Transverse colon (tissue), 4 donors: Measurements from ENCODE around the gene INPP4B.

Experiments
- POLR2AphosphoS5 ChIP-seq, 3 donors: sonication (generic); formaldehyde crosslinking; IDR thresholded peaks; one replicate each; pipeline ENCODE4 v1.6.1; 2016; ENCODE audit warnings: antibody characterized with exemption in 3 of 3
- TF ChIP-seq, protein P1 (sequence below), 5 experiments: fragments of 200-600 bp in 3 of 5; fragments of 450-650 bp in 2 of 5; sonication (generic) in 3 of 5; IDR thresholded peaks; 1 replicate in 2 of 5; 2 replicates in 3 of 5; pipeline ENCODE4 v1.5.1; 2016 to 2017; ENCODE audit warnings: antibody characterized with exemption in 5 of 5, inconsistent platforms in 3 of 5, mild to moderate bottlenecking in 2 of 5, moderate library complexity in 1 of 5

DNA sequence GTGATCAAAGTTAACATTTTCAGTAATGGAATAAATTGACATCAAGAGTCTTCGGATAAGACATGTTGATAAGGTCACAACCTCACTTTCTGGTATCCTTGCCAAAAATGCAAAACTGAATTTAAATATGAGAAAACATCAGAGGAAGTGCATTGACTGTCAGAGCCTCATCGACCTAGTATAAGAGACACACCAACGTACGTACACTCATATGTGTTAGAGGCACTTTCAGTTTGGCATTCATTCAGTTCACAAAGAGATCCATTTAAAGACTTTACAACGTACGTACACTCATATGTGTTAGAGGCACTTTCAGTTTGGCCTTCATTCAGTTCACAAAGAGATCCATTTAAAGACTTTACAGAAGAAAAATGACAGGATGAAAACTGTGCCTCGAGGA lies 280.3 kb downstream of the INPP4B start:
- peak in 2 of 3 donors; percentile 35 to 49 for TF ChIP-seq POLR2AphosphoS5 (IDR thresholded peaks at IDR 0.05)
- TF ChIP-seq, protein P1, sequence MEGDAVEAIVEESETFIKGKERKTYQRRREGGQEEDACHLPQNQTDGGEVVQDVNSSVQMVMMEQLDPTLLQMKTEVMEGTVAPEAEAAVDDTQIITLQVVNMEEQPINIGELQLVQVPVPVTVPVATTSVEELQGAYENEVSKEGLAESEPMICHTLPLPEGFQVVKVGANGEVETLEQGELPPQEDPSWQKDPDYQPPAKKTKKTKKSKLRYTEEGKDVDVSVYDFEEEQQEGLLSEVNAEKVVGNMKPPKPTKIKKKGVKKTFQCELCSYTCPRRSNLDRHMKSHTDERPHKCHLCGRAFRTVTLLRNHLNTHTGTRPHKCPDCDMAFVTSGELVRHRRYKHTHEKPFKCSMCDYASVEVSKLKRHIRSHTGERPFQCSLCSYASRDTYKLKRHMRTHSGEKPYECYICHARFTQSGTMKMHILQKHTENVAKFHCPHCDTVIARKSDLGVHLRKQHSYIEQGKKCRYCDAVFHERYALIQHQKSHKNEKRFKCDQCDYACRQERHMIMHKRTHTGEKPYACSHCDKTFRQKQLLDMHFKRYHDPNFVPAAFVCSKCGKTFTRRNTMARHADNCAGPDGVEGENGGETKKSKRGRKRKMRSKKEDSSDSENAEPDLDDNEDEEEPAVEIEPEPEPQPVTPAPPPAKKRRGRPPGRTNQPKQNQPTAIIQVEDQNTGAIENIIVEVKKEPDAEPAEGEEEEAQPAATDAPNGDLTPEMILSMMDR (IDR thresholded peaks at IDR 0.05), result no peak
